OCI-LY1 (cell line): Measurements from ENCODE around the gene SNTB2.

ENCODE experiments used
- H2AFZ ChIP-seq: fragments of 200-600 bp; sonication (generic), shearing (Covaris generic); 2 replicates; pipeline ENCODE4 v1.6.0; 2014; ENCODE audit warnings: antibody characterized with exemption, mild to moderate bottlenecking, low read length
- H3F3A ChIP-seq: fragments of 200-600 bp; sonication (generic), shearing (Covaris generic); 2 replicates; pipeline ENCODE4 v1.6.0; 2014; ENCODE audit warnings: mild to moderate bottlenecking, antibody characterized with exemption, low read length, moderate library complexity; ENCODE audit not compliant: insufficient read depth
- H3K27ac ChIP-seq: fragments of 200-600 bp; sonication (generic); 2 replicates; pipeline ENCODE4 v1.5.1; 2014; ENCODE audit warnings: low read length, mixed run types, mild to moderate bottlenecking, low read depth; ENCODE audit not compliant: poor library complexity, severe bottlenecking
- H3K27me3 ChIP-seq: fragments of 200-600 bp; sonication (generic); 2 replicates; pipeline ENCODE4 v1.6.0; 2014; ENCODE audit warnings: antibody characterized with exemption, mild to moderate bottlenecking, low read length, moderate library complexity; ENCODE audit not compliant: insufficient read depth
- H3K36me3 ChIP-seq: fragments of 200-600 bp; sonication (generic); 2 replicates; pipeline ENCODE4 v1.6.1; 2014; ENCODE audit warnings: mild to moderate bottlenecking, antibody characterized with exemption, low read length, moderate library complexity, mixed read lengths; ENCODE audit not compliant: insufficient read depth
- H3K4me1 ChIP-seq: fragments of 200-600 bp; sonication (generic); 2 replicates; pipeline ENCODE4 v1.5.1; 2014; ENCODE audit warnings: mild to moderate bottlenecking, low read length, moderate library complexity; ENCODE audit not compliant: insufficient read depth, severe bottlenecking
- H3K4me2 ChIP-seq: fragments of 200-600 bp; sonication (generic), shearing (Covaris generic); 2 replicates; pipeline ENCODE4 v1.6.1; 2014; ENCODE audit warnings: low read length
- H3K4me3 ChIP-seq: fragments of 200-600 bp; sonication (generic); 2 replicates; pipeline ENCODE4 v1.5.1; 2014; ENCODE audit warnings: low read length, low read depth, mild to moderate bottlenecking, mixed read lengths; ENCODE audit not compliant: poor library complexity, severe bottlenecking
- H3K79me2 ChIP-seq: fragments of 200-600 bp; shearing (Covaris generic); 2 replicates; pipeline ENCODE4 v1.6.1; 2016; ENCODE audit warnings: mixed run types, low read length, mixed read lengths; ENCODE audit not compliant: insufficient read depth
- H3K9ac ChIP-seq: fragments of 200-600 bp; sonication (generic), shearing (Covaris generic); 2 replicates; pipeline ENCODE4 v1.6.1; 2014; ENCODE audit warnings: mild to moderate bottlenecking, low read length, mixed read lengths
- H3K9me2 ChIP-seq: fragments of 200-600 bp; sonication (generic), shearing (Covaris generic); 2 replicates; pipeline ENCODE4 v1.6.1; 2014; ENCODE audit warnings: low read depth, mild to moderate bottlenecking, low read length, mixed read lengths
- H3K9me3 ChIP-seq: fragments of 200-600 bp; shearing (Covaris generic); 2 replicates; pipeline ENCODE4 v1.6.1; 2014; ENCODE audit warnings: low read length, mixed read lengths
- H4K20me1 ChIP-seq: fragments of 200-600 bp; sonication (generic), shearing (Covaris generic); 2 replicates; pipeline ENCODE4 v1.6.0; 2016; ENCODE audit warnings: mild to moderate bottlenecking, low read length; ENCODE audit not compliant: insufficient read depth
- EZH2 ChIP-seq: fragments of 200-600 bp; sonication (generic), shearing (Covaris generic); IDR thresholded peaks from 2 replicates; pipeline ENCODE4 v1.8.0; 2017; ENCODE audit warnings: borderline replicate concordance, mixed run types, mild to moderate bottlenecking, antibody characterized with exemption, low read length, moderate library complexity, mixed read lengths
- TF ChIP-seq, protein P1 (sequence below): fragments of 200-600 bp; sonication (generic), shearing (Covaris generic); IDR thresholded peaks from 2 replicates; pipeline ENCODE4 v1.5.1; 2017; ENCODE audit warnings: mild to moderate bottlenecking, antibody characterized with exemption, low read length, moderate library complexity, mixed read lengths

Gene SNTB2

DNA sequence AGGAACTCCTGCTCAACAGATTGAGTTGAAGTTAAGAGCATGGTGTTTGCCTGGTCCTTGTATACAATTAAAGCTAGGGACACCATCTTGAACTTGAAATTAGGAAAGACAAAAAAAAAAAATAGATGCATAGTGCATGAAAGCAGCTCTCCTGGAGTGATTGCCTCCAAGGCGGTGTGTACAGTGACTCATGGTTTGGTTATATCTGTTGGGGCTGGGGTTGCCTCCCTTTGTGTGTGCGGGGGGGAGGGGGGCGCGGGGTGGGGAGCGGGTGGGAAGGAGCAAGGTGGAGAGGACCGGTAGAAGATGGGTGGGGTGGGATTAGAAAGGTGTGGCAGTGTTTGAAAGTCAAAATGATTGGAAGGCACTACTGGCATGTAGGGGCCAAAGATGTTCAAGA is 161.3 kb downstream of the SNTB2 start:
- Histone ChIP-seq H3K4me3 (no peak overlapping the region), H3F3A (no peaks in the 10 kb centered on the region), H3K27ac (no peak overlapping the region), H3K9me3 (no peaks in the 10 kb centered on the region), H3K79me2 (no peaks in the 10 kb centered on the region), H4K20me1 (no peaks in the 10 kb centered on the region), H3K9me2 (no peaks in the 10 kb centered on the region), H2AFZ (no peak overlapping the region), H3K4me2 (no peak overlapping the region), H3K36me3 (peaks cover 21% of the 10 kb centered on the region), H3K4me1 (no peaks in the 10 kb centered on the region), H3K9ac (no peak overlapping the region), H3K27me3 (no peaks in the 10 kb centered on the region)
- TF ChIP-seq EZH2, result no peak
- TF ChIP-seq, protein P1, sequence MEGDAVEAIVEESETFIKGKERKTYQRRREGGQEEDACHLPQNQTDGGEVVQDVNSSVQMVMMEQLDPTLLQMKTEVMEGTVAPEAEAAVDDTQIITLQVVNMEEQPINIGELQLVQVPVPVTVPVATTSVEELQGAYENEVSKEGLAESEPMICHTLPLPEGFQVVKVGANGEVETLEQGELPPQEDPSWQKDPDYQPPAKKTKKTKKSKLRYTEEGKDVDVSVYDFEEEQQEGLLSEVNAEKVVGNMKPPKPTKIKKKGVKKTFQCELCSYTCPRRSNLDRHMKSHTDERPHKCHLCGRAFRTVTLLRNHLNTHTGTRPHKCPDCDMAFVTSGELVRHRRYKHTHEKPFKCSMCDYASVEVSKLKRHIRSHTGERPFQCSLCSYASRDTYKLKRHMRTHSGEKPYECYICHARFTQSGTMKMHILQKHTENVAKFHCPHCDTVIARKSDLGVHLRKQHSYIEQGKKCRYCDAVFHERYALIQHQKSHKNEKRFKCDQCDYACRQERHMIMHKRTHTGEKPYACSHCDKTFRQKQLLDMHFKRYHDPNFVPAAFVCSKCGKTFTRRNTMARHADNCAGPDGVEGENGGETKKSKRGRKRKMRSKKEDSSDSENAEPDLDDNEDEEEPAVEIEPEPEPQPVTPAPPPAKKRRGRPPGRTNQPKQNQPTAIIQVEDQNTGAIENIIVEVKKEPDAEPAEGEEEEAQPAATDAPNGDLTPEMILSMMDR, result no peak

DNA sequence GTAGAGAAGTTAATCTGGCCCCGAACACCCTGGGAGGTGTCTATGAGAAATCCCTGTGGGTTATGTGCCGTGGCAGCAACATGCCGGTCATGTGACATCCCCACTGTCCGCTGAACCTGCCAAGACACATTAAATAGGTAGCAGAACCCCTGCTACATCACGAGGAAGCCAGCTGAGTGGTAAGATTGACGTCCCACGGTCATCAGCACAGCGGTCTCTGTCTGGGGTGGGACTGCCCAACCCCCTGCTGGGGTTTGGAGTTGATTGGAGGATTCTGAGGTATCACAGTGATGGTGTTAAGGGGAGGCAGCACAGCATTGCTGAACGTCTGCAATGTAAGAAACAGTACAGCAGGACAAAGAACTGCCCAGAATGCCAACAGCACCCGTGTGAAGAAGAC is 162.6 kb downstream of the SNTB2 start:
- Histone ChIP-seq H3K4me3 (no peak overlapping the region), H3F3A (no peaks in the 10 kb centered on the region), H3K79me2 (no peaks in the 10 kb centered on the region), H3K4me2 (no peak overlapping the region), H3K9ac (no peak overlapping the region), H3K27me3 (no peaks in the 10 kb centered on the region), H3K27ac (no peak overlapping the region), H4K20me1 (no peaks in the 10 kb centered on the region), H3K9me2 (no peaks in the 10 kb centered on the region), H3K4me1 (no peaks in the 10 kb centered on the region), H2AFZ (no peak overlapping the region), H3K9me3 (no peaks in the 10 kb centered on the region), H3K36me3 (peaks cover 12% of the 10 kb centered on the region)
- TF ChIP-seq, protein P1, result no peak
- no peak for TF ChIP-seq EZH2

- H3F3A ChIP-seq, result no peaks in the 10 kb centered on the region
- H3K9me3 ChIP-seq, result no peaks in the 10 kb centered on the region
- no peaks in the 10 kb centered on the region for H3K79me2 ChIP-seq
- H3K4me1 ChIP-seq, result no peaks in the 10 kb centered on the region
- H3K4me3 ChIP-seq, result no peak overlapping the region
- H3K4me2 ChIP-seq, result no peak overlapping the region
- peaks cover 19% of the 10 kb centered on the region for H3K36me3 ChIP-seq
- TF ChIP-seq EZH2, result no peak
- TF ChIP-seq, protein P1, result no peak
- no peak overlapping the region for H3K27ac ChIP-seq
- H3K9me2 ChIP-seq, result no peaks in the 10 kb centered on the region
- no peaks in the 10 kb centered on the region for H4K20me1 ChIP-seq
- no peak overlapping the region for H3K9ac ChIP-seq
- H3K27me3 ChIP-seq, result no peaks in the 10 kb centered on the region
- H2AFZ ChIP-seq, result no peak overlapping the region
Measured at GRCh38 chr16:69350536-69351133, 163.7 kb downstream of the SNTB2 start.
